HG03280 (cell line): Measurements from ENCODE around the gene GNG5.
A peak's percentile ranks its signal among the peaks of the same experiment; 100 is the strongest.
"Not testable (repeated sequence)": the region's sequence is repeated elsewhere in the genome, so short reads cannot be mapped to it uniquely, and the experiment has no call there.

Experiments
- ATAC-seq: cut with Tn5 transposase; IDR thresholded peaks from one replicate; pipeline ENCODE4 v1.9.1; 2021; ENCODE audit warnings: mild to moderate bottlenecking, moderate library complexity; ENCODE audit not compliant: unreplicated experiment

GNG5 gene

GRCh38 chr1:84489766-84490165 is 16.6 kb downstream of the GNG5 start:
- no peak for ATAC-seq

GRCh38 chr1:84488107-84488506 is 18.3 kb downstream of the GNG5 start:
- ATAC-seq, result no peak

DNA sequence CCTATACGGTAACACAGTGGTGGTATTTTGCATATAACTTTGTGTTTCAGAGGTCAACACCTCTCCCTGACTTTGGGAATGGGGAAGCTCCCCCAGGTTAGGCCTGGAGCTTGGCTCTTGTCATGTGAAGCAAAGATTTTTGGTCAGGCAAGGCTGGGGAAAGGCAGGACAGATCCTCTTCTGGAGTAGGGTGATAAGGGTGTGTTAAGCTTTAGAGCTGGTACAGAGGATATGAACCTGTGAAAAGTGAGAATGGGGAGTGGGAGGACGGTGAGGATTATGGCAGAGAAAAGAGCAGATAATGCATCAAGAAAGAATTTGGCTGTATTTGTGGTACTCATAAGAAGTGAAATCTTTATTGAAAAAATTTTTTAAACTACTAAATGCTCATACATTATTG is 25.1 kb downstream of the GNG5 start:
- ATAC-seq, result no peak

- no peak for ATAC-seq
Observed at GRCh38 chr1:84480650-84481049, 25.7 kb downstream of the GNG5 start.

DNA sequence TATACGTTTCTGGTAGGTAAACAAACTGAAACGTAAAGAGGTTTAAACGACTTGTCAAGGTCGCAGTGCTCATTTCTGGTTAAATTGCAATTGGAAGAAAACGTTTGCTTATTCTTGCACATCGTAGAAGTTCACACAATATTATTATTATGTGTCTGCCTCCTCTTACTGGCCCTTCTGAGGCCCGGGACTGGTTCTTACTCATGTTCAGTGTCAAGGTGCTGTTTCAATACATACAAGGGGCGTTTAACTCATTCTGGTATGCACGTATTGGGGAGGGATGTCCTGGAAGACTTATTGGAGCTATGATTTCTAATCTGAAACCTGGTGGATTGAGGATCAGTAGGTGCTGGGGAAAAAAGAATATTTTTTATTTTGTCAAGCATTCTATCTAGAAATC is 26.4 kb downstream of the GNG5 start:
- ATAC-seq, result no peak

DNA sequence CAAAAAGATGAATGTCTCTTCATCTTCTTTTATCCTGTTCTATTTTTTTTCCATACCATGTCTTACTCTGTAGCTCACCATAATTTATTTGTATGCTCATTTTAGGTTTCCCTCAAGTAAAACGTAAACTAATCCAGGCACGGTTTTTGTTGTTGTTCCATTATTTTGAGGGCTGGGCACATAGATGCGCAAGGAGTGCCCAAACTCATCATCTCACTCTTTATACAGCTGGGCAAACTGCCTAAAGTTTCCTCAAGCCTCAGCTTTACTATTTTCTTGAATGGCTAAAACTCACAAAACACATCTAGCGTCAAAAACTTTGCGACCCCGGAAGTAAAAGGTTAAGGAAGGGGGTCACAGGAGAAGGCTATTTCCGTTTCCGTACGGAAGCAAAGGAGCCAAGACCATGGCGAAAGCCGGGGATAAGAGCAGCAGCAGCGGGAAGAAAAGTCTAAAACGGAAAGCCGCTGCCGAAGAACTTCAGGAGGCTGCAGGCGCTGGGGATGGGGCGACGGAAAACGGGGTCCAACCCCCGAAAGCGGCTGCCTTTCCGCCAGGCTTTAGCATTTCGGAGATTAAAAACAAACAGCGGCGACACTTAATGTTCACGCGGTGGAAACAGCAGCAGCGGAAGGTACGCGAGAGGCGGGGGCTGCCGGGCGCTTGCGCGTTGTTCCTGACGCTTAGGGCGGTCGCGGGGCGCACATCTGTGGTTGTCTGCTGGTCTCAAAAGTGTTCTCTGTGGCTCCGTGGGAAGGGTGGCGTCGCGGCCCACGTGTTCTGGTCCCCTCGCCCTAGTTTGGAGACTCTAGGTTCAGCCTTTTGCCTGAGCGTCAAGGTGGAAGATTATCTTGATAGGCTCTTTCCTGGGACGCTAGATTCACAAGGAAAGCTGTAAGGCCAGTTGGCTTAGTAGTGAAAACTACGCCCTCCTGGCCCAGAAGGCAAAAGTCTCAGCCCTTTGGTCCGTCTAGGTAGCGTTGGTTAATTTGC is 27.2 kb downstream of the GNG5 start, which contains the start of gene RPF1:
Gene RPF1 (plus strand): TSS at position 391 of the 993 bp plus-strand sequence. CDS start 16 bp downstream, at position 407.
- ATAC-seq, result peak; percentile 95

DNA sequence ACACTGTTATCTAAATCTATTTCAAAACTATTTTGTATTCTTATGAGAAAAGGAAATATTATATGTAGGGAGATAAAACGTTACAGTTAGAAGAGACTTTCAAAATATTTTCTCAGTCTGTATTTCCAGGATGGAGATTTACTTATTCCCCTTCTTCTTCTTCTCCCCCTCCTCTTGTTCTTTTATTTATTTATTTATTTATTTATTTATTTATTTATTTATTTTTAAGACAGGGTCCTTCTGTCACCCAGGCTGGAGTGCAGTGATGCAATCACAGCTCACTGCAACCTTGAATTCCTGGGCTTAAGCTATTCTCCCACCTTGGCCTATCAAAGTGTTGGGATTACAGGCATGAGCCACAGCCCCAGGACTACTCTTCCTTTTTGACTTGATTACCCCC is 30.2 kb downstream of the GNG5 start:
- no peak for ATAC-seq

DNA sequence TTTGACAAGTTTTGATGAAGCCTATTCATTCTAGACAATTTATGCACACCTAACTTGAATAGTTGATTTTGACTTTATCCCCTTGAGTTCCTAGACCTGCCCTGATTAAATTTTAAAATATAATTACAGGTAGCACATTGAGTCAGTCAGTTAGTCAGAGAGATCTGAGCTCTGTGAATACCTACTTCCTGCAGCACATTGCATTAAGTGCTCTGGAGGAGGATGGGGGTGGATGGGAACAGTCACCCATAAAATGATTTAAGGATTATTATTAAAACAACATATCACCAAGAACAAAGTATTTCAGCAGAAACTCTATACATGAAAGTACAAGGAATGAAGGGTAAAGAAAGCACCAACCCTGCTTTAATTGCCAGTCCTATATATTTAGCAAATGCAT is 39.1 kb downstream of the GNG5 start:
- ATAC-seq, result no peak

DNA sequence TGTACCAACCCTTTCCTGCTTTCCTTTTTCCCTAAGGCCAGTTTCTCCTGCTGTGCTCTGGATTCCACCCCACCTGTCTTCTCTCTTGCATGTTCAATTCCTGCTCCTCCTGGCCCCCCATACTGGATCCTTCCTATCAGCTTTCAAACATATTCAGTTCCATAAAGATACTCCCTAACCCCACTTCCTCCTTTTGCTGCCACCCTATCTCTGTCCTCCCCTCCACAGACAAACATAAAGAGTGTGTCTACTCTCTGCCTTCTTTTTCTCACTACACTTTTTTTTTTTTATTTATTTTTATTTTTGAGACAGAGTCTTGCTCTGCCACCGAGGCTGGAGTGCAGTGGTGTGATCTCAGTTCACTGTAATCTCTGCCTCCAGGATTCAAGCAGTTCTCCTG is 44.3 kb downstream of the GNG5 start:
- no peak for ATAC-seq

GRCh38 chr1:84452436-84452835 is 53.9 kb downstream of the GNG5 start:
- ATAC-seq, result no peak

DNA sequence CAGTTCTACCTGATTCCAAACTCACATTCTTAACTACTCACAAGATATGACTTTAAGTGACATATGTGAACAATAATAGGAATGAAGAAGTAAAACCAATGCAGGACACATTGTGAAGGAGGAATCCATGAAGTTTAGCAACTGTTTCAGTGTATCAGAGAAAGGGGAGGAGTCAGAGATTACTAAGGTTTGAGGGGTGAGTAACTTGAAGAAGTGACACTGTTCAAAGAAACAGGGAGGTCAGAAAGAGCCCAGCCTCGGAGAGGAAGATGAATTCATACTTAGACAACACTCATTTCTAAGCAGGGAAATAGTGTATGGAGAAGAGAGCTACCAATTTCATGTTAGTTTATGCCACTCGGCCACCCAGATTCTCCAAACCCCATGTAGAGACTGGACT is 55.5 kb downstream of the GNG5 start:
- no peak for ATAC-seq

DNA sequence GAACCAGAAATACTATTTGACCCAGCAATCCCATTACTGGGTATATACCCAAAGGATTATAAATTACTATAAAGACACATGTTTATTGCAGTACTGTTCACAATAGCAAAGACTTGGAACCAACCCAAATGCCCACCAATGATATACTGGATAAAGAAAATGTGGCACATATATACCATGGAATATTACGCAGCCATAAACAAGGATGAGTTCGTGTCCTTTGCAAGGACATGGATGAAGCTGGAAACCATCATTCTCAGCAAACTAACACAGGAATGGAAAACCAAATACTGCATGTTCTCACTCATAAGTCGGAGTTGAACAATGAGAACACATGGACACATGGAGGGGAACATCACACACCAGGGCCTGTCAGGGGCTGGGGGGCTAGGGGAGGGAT is 57.7 kb downstream of the GNG5 start:
- not testable (repeated sequence) for ATAC-seq
